Heart right ventricle (tissue), 16 donors: ENCODE data around the gene URB2. TPM values are rescaled to one million over a fixed set of nuclear protein-coding genes. Genes with fewer than 3 reads are reported as not detected.
"Not testable (repeated sequence)": the region's sequence is repeated elsewhere in the genome, so short reads cannot be mapped to it uniquely, and the experiment has no call there.

Experiments
- ATAC-seq, 8 donors: fragments of 200-7000 bp; cut with Tn5 transposase; one replicate each; pipeline ENCODE4 v1.9.1; 2020; ENCODE audit warnings: mild to moderate bottlenecking in 8 of 8, moderate library complexity in 8 of 8, moderate number of reproducible peaks in 1 of 8
- DNase-seq, 2 donors: peaks; one replicate each; pipeline ENCODE4 v3.0.0-alpha.2; 2020
- H3K27ac ChIP-seq, 10 donors: fragments of 200-600 bp; sonication (generic) in 2 of 10; one replicate each; pipeline versions ENCODE4 v1.5.0 to v1.8.0; 2020 to 2022; ENCODE audit warnings: mild to moderate bottlenecking in 3 of 10
- H3K27me3 ChIP-seq, 7 donors: fragments of 200-600 bp; one replicate each; pipeline ENCODE4 v1.8.0; 2021 to 2022; ENCODE audit warnings: mild to moderate bottlenecking in 2 of 7
- H3K36me3 ChIP-seq, 9 donors: fragments of 200-600 bp; sonication (generic) in 1 of 9; one replicate each; pipeline versions ENCODE4 v1.5.0 to v1.8.0; 2020 to 2022; ENCODE audit warnings: mild to moderate bottlenecking in 2 of 9
- H3K4me1 ChIP-seq, 9 donors: fragments of 200-600 bp; sonication (generic) in 1 of 9; one replicate each; pipeline versions ENCODE4 v1.5.0 to v1.8.0; 2020 to 2022; ENCODE audit warnings: mild to moderate bottlenecking in 4 of 9
- H3K4me3 ChIP-seq, 10 donors: fragments of 200-600 bp; sonication (generic) in 2 of 10; one replicate each; pipeline versions ENCODE4 v1.5.0 to v1.8.0; 2020 to 2022; ENCODE audit warnings: mild to moderate bottlenecking in 7 of 10, moderate library complexity in 2 of 10
- H3K9me3 ChIP-seq, 11 donors: fragments of 200-600 bp in 10 of 11; sonication (generic) in 2 of 11; one replicate each; pipeline versions ENCODE4 v1.5.0 to v1.8.0; 2013 to 2022; ENCODE audit warnings: mild to moderate bottlenecking in 2 of 11, control low read depth in 1 of 11, moderate library complexity in 1 of 11
- CTCF ChIP-seq, 9 donors: fragments of 200-600 bp; sonication (generic) in 2 of 9; IDR thresholded peaks; one replicate each; pipeline versions ENCODE4 v1.5.0 to v1.8.0; 2021 to 2022; ENCODE audit warnings: antibody characterized with exemption in 9 of 9, mild to moderate bottlenecking in 5 of 9, moderate library complexity in 1 of 9
- WGBS, 2 donors: extraction: QIAGEN DNeasy Blood & Tissue Kit; methylation state at CpG; one replicate each; pipeline ENCODE4 v1.1.7; 2013; ENCODE audit warnings: inconsistent platforms in 1 of 2; 5-methylcytosine and 5-hydroxymethylcytosine counted together
- intact Hi-C, 10 donors: fragments of 100-400 bp; cut with DNase I; formaldehyde crosslinking; loops; one replicate each; pipeline versions ENCODE4 v1.11.1 to v1.14.2; 2022
- polyA plus RNA-seq, 2 donors: library from polyadenylated mRNA; stranded (reverse); fragments of 200-250 nt; gene quantifications; one replicate each; pipeline ENCODE4 v1.2.3, GENCODE V29; 2013
- total RNA-seq, 10 donors: library from RNA; stranded (reverse); fragmentation: NEBNext Ultra II Directional in 3 of 10; extraction: Animal tissue kit (Norgen Biotek cat#: 25700) in 3 of 10; gene quantifications; one replicate each; pipeline versions ENCODE4 v1.2.1 to v1.2.4, GENCODE V29; 2021 to 2023
- donor health status: Arrhythmogenic right ventricular cardiomyopathy.
- donor health status: ischemic (EF 13 %, LVEDD 7.1; RV severe dilation, severe dysfunction).
- donor health status: healthy with polysubstance abuse.
- donor health status: DM: no; HTN: yes; CAD: no.
- donor health status: DM: no; HTN: no; CAD: no.
- donor health status: ischemic (EF 25% LVEDD 6.9; RV normal size, moderate dysfunction).
- donor health status: ischemic (EF 25% LVEDD 5.7; RV mildly dilated, moderate dysfunction).
- donor health status: healthy.
- donor health status: DM: yes; HTN: yes; CAD: no.
- donor health status: Ischemic cardiomyopathy.
- donor health status: ischemic (EF 35%, LVEDD 5.7; RV mildly dilated, moderate dysfunction).
- donor health status: nonischemic (EF 11% LVEDD 7.7; RV severe dilation, severe dysfunction).
- donor health status: DM: yes; HTN: yes; CAD: no.
- donor health status: PGD.
- donor health status: ischemic (EF 29% LVEDD 5.4; RV normal size, mild dysfunction).
- donor health status: nonischemic (EF 23%, LVEDD 6.1; RV moderate dilation, normal function).

URB2 gene
- total and polyA plus RNA-seq, 12 donors, result 1.6 to 5.6 (median 4.2) TPM

GRCh38 chr1:229590119-229590518 is 35.9 kb upstream of the URB2 start:
- no peaks in the 10 kb centered on the region for H3K27me3 ChIP-seq
- DNase-seq (no peak), ATAC-seq (no peak)
- H3K9me3 ChIP-seq, result no peaks in the 10 kb centered on the region
- peaks cover 0 to 53% (median 25%) of the 10 kb centered on the region in 9 donors for H3K36me3 ChIP-seq
- intact Hi-C loops, result no loop called here
- H3K4me3 ChIP-seq, result no peak overlapping the region
- WGBS, 2 donors, result 93 to 98% methylated on average over 5 of the region's 5 CpGs
- no peaks in the 10 kb centered on the region for H3K4me1 ChIP-seq
- H3K27ac ChIP-seq, result no peak overlapping the region
- no peak for TF ChIP-seq CTCF (IDR thresholded peaks at IDR 0.05)

GRCh38 chr1:229593800-229594199 is 32.2 kb upstream of the URB2 start:
- DNase-seq, result no peak
- TF ChIP-seq CTCF (IDR thresholded peaks at IDR 0.05), result no peak
- Histone ChIP-seq H3K9me3 (no peaks in the 10 kb centered on the region), H3K4me1 (peaks cover 2 to 30% (median 28%) of the 10 kb centered on the region in 9 donors), H3K27me3 (no peaks in the 10 kb centered on the region), H3K4me3 (no peak overlapping the region), H3K36me3 (peaks cover 0 to 48% (median 25%) of the 10 kb centered on the region in 9 donors), H3K27ac (no peak overlapping the region)
- no peak for ATAC-seq
- WGBS, 2 donors, result 92 to 94% methylated on average over 12 of the region's 12 CpGs
- intact Hi-C loops, result no loop called here

GRCh38 chr1:229594227-229595008 is 31.6 kb upstream of the URB2 start:
- Histone ChIP-seq H3K27me3 (no peaks in the 10 kb centered on the region), H3K27ac (no peak overlapping the region), H3K36me3 (peaks cover 0 to 44% (median 25%) of the 10 kb centered on the region in 9 donors), H3K4me3 (no peak overlapping the region), H3K4me1 (peaks cover 2 to 37% (median 34%) of the 10 kb centered on the region in 9 donors), H3K9me3 (no peaks in the 10 kb centered on the region)
- WGBS, 2 donors, result 95 to 96% methylated on average over 34 of the region's 34 CpGs
- no peak for ATAC-seq
- intact Hi-C loops, result loop anchor here in 1 of 10 donors (5.0 kb wide), 1 partner anchor 37 kb away; the partner anchor contains the start of gene ABCB10
- DNase-seq, result no peak
- TF ChIP-seq CTCF (IDR thresholded peaks at IDR 0.05), result no peak

DNA sequence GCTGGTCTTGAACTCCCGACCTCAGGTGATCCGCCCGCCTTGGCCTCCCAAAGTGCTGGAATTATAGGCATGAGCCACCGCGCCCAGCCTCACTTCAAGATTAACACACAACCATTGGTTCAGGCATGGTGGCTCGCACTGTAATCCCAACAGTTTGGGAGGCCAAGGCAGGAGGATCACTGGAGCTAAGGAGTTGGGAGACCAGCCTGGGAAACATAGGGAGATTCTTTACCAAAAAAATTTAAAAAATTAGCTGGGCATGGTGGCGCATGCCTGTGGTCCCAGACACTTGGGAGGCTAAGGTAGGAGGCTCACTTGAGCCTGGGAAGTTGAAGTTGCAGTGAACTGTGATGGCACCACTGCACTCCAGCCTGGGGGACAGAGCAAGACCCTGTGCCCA is 30.2 kb upstream of the URB2 start:
- not testable (repeated sequence) for H3K27me3 ChIP-seq, H3K9me3 ChIP-seq, H3K4me3 ChIP-seq, DNase-seq, ATAC-seq
- peak overlapping the region in 8 of 10 donors; percentile 55 to 88 (median 82) for H3K27ac ChIP-seq
- H3K4me1 ChIP-seq, result peaks cover 2 to 40% (median 35%) of the 10 kb centered on the region in 9 donors
- 96 to 99% methylated on average over 7 of the region's 7 CpGs for WGBS, 2 donors
- intact Hi-C loops, result loop anchor here in 2 of 10 donors (2.0 to 5.0 kb wide), 2 partner anchors 37 to 39 kb away; partner anchors contain the start of gene ABCB10 (in 2 of the 2)
- peaks cover 0 to 58% (median 25%) of the 10 kb centered on the region in 9 donors for H3K36me3 ChIP-seq
